ENCODE data around the gene TYW1B.
"Not testable (repeated sequence)": the region's sequence is repeated elsewhere in the genome, so short reads cannot be mapped to it uniquely, and the experiment has no call there.

TYW1B gene

GRCh38 chr7:72818663-72819361 is 9.2 kb downstream of the TYW1B start:
- DNase-seq (ENCODE audit: low read depth); H3K4me3 ChIP-seq (ENCODE audit: low read depth, low read length): not testable (repeated sequence)

GRCh38 chr7:72817661-72818060 is 10.3 kb downstream of the TYW1B start:
- not testable (repeated sequence) for DNase-seq (ENCODE audit: low read depth); H3K4me3 ChIP-seq (ENCODE audit: low read depth, low read length)

GRCh38 chr7:72816370-72817157 is 11.4 kb downstream of the TYW1B start:
- not testable (repeated sequence) for DNase-seq (ENCODE audit: low read depth); H3K4me3 ChIP-seq (ENCODE audit: low read depth, low read length)

- DNase-seq (ENCODE audit: low read depth); H3K4me3 ChIP-seq (ENCODE audit: low read depth, low read length): not testable (repeated sequence)
These were observed 17.6 kb downstream of the TYW1B start for GRCh38 chr7:72810437-72810836.

GRCh38 chr7:72808511-72808910 is 19.5 kb downstream of the TYW1B start:
- not testable (repeated sequence) for DNase-seq (ENCODE audit: low read depth); H3K4me3 ChIP-seq (ENCODE audit: low read depth, low read length)

- DNase-seq (ENCODE audit: low read depth): not testable (repeated sequence)
These were observed 21.1 kb downstream of the TYW1B start for GRCh38 chr7:72806851-72807250.

GRCh38 chr7:72805526-72806494 is 22.2 kb downstream of the TYW1B start:
- no peak overlapping the region for H3K4me3 ChIP-seq (ENCODE audit: low read depth, low read length)
- TF ChIP-seq CTCF (IDR thresholded peaks at IDR 0.05; ENCODE audit: insufficient read depth, low read depth, low read length, missing control alignments): no peak
- DNase-seq (ENCODE audit: low read depth): no peak

More at GRCh38 chr7:72806851-72807250, 21.1 kb downstream of the TYW1B start:
- H3K4me3 ChIP-seq (ENCODE audit: low read depth, low read length): not testable (repeated sequence)

GRCh38 chr7:72803778-72804177 is 24.2 kb downstream of the TYW1B start:
- H3K4me3 ChIP-seq (ENCODE audit: low read depth, low read length); DNase-seq (ENCODE audit: low read depth): not testable (repeated sequence)

- not testable (repeated sequence) for H3K4me3 ChIP-seq (ENCODE audit: low read depth, low read length); DNase-seq (ENCODE audit: low read depth)
These were observed 26.4 kb downstream of the TYW1B start for GRCh38 chr7:72801564-72801963.

GRCh38 chr7:72795401-72795800 is 32.6 kb downstream of the TYW1B start:
- H3K4me3 ChIP-seq (ENCODE audit: low read depth, low read length); DNase-seq (ENCODE audit: low read depth): not testable (repeated sequence)

- DNase-seq (ENCODE audit: low read depth): no peak
- no peak for TF ChIP-seq CTCF (IDR thresholded peaks at IDR 0.05; ENCODE audit: insufficient read depth, low read depth, low read length, missing control alignments)
- no peak overlapping the region for H3K4me3 ChIP-seq (ENCODE audit: low read depth, low read length)
These were observed 34.2 kb downstream of the TYW1B start for GRCh38 chr7:72793791-72794190.

- H3K4me3 ChIP-seq (ENCODE audit: low read depth, low read length); DNase-seq (ENCODE audit: low read depth): not testable (repeated sequence)
These were observed 37.3 kb downstream of the TYW1B start for GRCh38 chr7:72790698-72791060.

- H3K4me3 ChIP-seq (ENCODE audit: low read depth, low read length); DNase-seq (ENCODE audit: low read depth): not testable (repeated sequence)
These were observed 37.8 kb downstream of the TYW1B start for GRCh38 chr7:72790048-72790697.

Measured in GM12865 (cell line).